WI38 (cell line): ENCODE measurements around the gene EME2.

Experiments used
- H3K4me3 ChIP-seq: 2 replicates; pipeline ENCODE4 v1.5.1; 2011; ENCODE audit warnings: low read depth, mild to moderate bottlenecking, control low read depth, low read length
- TF ChIP-seq, protein P1 (sequence below): IDR thresholded peaks from 2 replicates; pipeline ENCODE4 v1.5.1; 2012; ENCODE audit warnings: low read depth, mild to moderate bottlenecking, control low read depth, low read length

Gene EME2

DNA sequence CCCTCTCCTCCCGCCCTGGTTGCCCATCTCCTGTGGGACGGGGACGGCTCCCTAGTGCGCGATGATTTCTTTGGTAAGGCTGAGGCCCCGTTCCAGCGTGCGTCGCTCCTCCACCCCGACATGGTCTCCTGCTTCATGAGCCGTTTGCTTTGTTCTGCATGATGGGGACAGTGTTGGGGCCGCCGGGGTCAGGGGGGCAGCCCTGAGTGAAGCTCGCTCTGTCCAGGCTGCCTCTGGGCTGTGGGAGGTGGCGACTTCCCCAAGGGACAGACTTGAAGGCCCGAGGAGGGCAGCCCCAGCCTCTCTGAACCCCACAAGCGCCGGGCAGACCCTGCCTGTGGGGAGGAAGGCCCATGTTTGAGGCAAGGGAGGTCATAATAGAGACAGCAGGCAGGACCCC, 13.7 kb upstream of the EME2 start:
- TF ChIP-seq, protein P1, sequence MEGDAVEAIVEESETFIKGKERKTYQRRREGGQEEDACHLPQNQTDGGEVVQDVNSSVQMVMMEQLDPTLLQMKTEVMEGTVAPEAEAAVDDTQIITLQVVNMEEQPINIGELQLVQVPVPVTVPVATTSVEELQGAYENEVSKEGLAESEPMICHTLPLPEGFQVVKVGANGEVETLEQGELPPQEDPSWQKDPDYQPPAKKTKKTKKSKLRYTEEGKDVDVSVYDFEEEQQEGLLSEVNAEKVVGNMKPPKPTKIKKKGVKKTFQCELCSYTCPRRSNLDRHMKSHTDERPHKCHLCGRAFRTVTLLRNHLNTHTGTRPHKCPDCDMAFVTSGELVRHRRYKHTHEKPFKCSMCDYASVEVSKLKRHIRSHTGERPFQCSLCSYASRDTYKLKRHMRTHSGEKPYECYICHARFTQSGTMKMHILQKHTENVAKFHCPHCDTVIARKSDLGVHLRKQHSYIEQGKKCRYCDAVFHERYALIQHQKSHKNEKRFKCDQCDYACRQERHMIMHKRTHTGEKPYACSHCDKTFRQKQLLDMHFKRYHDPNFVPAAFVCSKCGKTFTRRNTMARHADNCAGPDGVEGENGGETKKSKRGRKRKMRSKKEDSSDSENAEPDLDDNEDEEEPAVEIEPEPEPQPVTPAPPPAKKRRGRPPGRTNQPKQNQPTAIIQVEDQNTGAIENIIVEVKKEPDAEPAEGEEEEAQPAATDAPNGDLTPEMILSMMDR: no peak
- no peak overlapping the region for H3K4me3 ChIP-seq

- TF ChIP-seq, protein P1: no peak
- H3K4me3 ChIP-seq: no peak overlapping the region
These were observed 13.1 kb upstream of the EME2 start for GRCh38 chr16:1759511-1759910.

DNA sequence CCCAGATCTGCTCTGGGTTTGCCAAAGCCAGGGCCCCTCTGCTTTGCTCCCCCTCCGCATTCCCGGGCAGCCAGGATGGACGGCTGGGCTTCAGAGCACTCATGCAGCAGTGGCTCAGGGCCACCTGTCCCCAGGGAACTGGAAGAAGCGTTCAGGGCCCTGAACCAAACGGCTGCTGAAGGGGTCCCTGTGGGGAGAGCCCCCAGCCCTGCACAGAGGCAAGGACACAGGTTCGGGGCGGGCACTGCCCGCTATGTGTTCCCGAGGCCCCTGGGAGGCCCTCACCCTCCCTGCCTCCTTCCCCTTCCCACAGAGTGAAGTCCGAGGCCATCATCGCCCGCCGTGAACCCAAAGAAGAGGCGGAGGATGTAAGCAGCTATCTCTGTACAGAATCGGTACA, 11.7 kb upstream of the EME2 start:
- TF ChIP-seq, protein P1: no peak
- H3K4me3 ChIP-seq: no peak overlapping the region

DNA sequence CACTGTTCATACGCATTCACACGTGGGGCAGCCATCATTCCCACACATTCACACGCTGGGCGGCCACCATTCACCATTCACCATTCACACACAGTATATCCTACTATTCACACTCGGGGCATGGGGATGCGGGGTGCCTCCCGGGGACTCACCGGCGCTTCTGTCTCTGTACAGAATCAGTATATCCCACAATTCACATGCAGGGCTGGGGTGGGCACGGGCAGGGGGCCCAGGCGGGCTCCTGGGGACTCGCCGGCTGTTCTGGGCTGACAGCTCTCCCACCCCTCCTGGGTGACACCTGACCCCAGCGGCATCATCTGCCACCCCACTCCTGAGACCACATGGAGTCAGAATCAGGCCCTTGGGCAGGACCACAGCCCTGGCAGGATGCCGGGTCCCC, 10.9 kb upstream of the EME2 start:
- H3K4me3 ChIP-seq: no peak overlapping the region
- TF ChIP-seq, protein P1: no peak

- no peak overlapping the region for H3K4me3 ChIP-seq
- TF ChIP-seq, protein P1: no peak
These were observed 10.3 kb upstream of the EME2 start for GRCh38 chr16:1762196-1762878.

- TF ChIP-seq, protein P1: no peak
These were observed 9.6 kb upstream of the EME2 start for GRCh38 chr16:1762879-1763520.

More at GRCh38 chr16:1762879-1763520, 9.6 kb upstream of the EME2 start:
- H3K4me3 ChIP-seq: no peak overlapping the region
